HepG2 (cell line): Measurements from ENCODE around the gene RER1. TPM values are rescaled to one million over a fixed set of nuclear protein-coding genes. Genes with fewer than 3 reads are reported as not detected.

Source experiments
- ATAC-seq: fragments of 200-7000 bp; cut with Tn5 transposase; 3 replicates; pipeline ENCODE4 v1.9.1; 2020; ENCODE audit warnings: mild to moderate bottlenecking, moderate library complexity
- BruUV-seq: library from RNA; stranded (reverse); fragments of 400-500 nt; replicated peaks from 2 replicates; lab custom pipeline; 2021; lab: Mats Ljungman, UMichigan
- CTCF ChIA-PET: fragments of 300-600 bp; formaldehyde crosslinking; extraction: SDS; loops from one replicate; lab custom pipeline; 2021; ENCODE audit warnings: low total read pairs, inconsistent platforms, low intra/inter-chr PET ratio; lab: Yijun Ruan, JAX
- POLR2A ChIA-PET: fragments of 350-600 bp; sonication (Branson Sonifier 250); formaldehyde crosslinking; loops from one replicate; lab custom pipeline; 2020; ENCODE audit warnings: antibody characterized with exemption, inconsistent platforms; lab: Yijun Ruan, JAX
- DNase-seq: peaks from one replicate; pipeline ENCODE4 v3.0.0-alpha.2; 2015; ENCODE audit warnings: low spot score
- FAIRE-seq: peaks from 3 replicates; lab custom pipeline; 2011; peaks lifted over from hg19 to GRCh38; lab: Jason Lieb, UNC
- H2AFZ ChIP-seq: one replicate; pipeline ENCODE4 v1.6.1; 2011; ENCODE audit warnings: low read length, inconsistent platforms
- H3K27ac ChIP-seq: fragments of 300-600 bp; 3 replicates; pipeline ENCODE4 v1.8.0; 2011; ENCODE audit warnings: mixed run types, mild to moderate bottlenecking, mixed read lengths, low read length, inconsistent platforms; ENCODE audit not compliant: insufficient read depth; ENCODE audit errors: extremely low read length
- H3K27me3 ChIP-seq, 2 experiments: fragments of 200-600 bp in 1 of 2; 2 replicates in 1 of 2; 3 replicates in 1 of 2; pipeline versions ENCODE4 v1.6.0 to v1.8.0; 2011; ENCODE audit warnings: low read length in 2 of 2, mild to moderate bottlenecking in 2 of 2, moderate library complexity in 2 of 2, inconsistent platforms in 1 of 2; ENCODE audit not compliant: insufficient read depth in 2 of 2, control insufficient read depth in 1 of 2
- H3K36me3 ChIP-seq, 2 experiments: fragments of 200-600 bp in 1 of 2; replicated peaks in 1 of 2; 2 replicates in 1 of 2; 3 replicates in 1 of 2; pipeline versions ENCODE4 v1.5.1 to v1.8.0; 2011; ENCODE audit warnings: low read length in 2 of 2, inconsistent platforms in 1 of 2; ENCODE audit not compliant: insufficient read depth in 2 of 2, control insufficient read depth in 1 of 2
- H3K4me1 ChIP-seq: 2 replicates; pipeline ENCODE4 v1.5.1; 2012; ENCODE audit warnings: low read length, inconsistent platforms; ENCODE audit not compliant: insufficient read depth
- H3K4me2 ChIP-seq: 2 replicates; pipeline ENCODE4 v1.6.0; 2011; ENCODE audit warnings: low read depth, low read length, inconsistent platforms
- H3K4me3 ChIP-seq, 3 experiments: fragments of 200-600 bp in 1 of 3; sonication (generic), shearing (Covaris generic) in 1 of 3; replicated peaks in 1 of 3; 2 replicates each; pipeline ENCODE4 v1.5.1; 2011 to 2016; ENCODE audit warnings: low read length in 3 of 3, inconsistent platforms in 2 of 3, low read depth in 2 of 3, mild to moderate bottlenecking in 2 of 3, control low read depth in 1 of 3, mixed read lengths in 1 of 3; ENCODE audit not compliant: insufficient read depth in 1 of 3
- H3K79me2 ChIP-seq: one replicate; pipeline ENCODE4 v1.6.1; 2011; ENCODE audit warnings: low read length, inconsistent platforms; ENCODE audit not compliant: insufficient read depth
- H3K9ac ChIP-seq: 2 replicates; pipeline ENCODE4 v1.6.0; 2011; ENCODE audit warnings: mild to moderate bottlenecking, low read depth, low read length, inconsistent platforms; ENCODE audit not compliant: insufficient read depth
- H3K9me3 ChIP-seq: 2 replicates; pipeline ENCODE4 v1.5.1; 2012; ENCODE audit warnings: mild to moderate bottlenecking, low read length
- H4K20me1 ChIP-seq: 2 replicates; pipeline ENCODE4 v1.6.0; 2011; ENCODE audit warnings: inconsistent platforms, mild to moderate bottlenecking, low read length, moderate library complexity; ENCODE audit not compliant: insufficient read depth
- ETV5 ChIP-seq: IDR thresholded peaks from 2 replicates; pipeline ENCODE4 v1.6.1; 2018; ENCODE audit warnings: missing biosample characterization, missing genetic modification reagents, inconsistent platforms, borderline replicate concordance
- FOSL2 ChIP-seq: sonication (generic); formaldehyde crosslinking; IDR thresholded peaks from 2 replicates; pipeline ENCODE4 v1.4.0; 2020; ENCODE audit warnings: missing genetic modification reagents
- MAFG ChIP-seq: sonication (generic); formaldehyde crosslinking; IDR thresholded peaks from 2 replicates; pipeline ENCODE4 v1.5.1; 2020; ENCODE audit warnings: mild to moderate bottlenecking, missing genetic modification reagents
- SAP130 ChIP-seq: IDR thresholded peaks from 2 replicates; pipeline ENCODE4 v1.6.1; 2016; ENCODE audit warnings: low read depth
- WGBS: methylation state at CpG from one replicate; pipeline ENCODE4 v1.1.6; 2017; ENCODE audit warnings: low lambda C conversion rate; 5-methylcytosine and 5-hydroxymethylcytosine counted together
- in situ Hi-C: cut with HindIII; loops from 2 replicates; pipeline ENCODE4 v1.10.0; 2017; ENCODE audit warnings: low pct_unique_long_range_greater_than_20kb; ENCODE audit not compliant: extremely low pct_ligation_motif_present
- intact Hi-C: fragments of 100-400 bp; cut with micrococcal nuclease; formaldehyde crosslinking; loops from one replicate; pipeline ENCODE4 v1.10.0; 2022; ENCODE audit not compliant: unreplicated experiment
- polyA plus RNA-seq, 8 experiments: library from polyadenylated mRNA; depleted of rRNA in 3 of 8; stranded (reverse) in 7 of 8; unstranded in 1 of 8; fragments of >200 nt; fragmentation: Illumina TruSeq in 4 of 8; extraction: Trizol in 4 of 8; gene quantifications; 2 replicates each; pipeline versions ENCODE4 v1.2.1 to v1.2.3, GENCODE V29; 2011 to 2016; ENCODE audit warnings: low read depth in 4 of 8, missing spikeins in 1 of 8, mixed read lengths in 1 of 8; ENCODE audit not compliant: insufficient read depth in 1 of 8
- total RNA-seq, 5 experiments: library from RNA; depleted of rRNA; stranded (reverse); fragments of >200 nt; fragmentation: Illumina TruSeq; extraction: Trizol; gene quantifications; 2 replicates each; pipeline ENCODE4 v1.2.3, GENCODE V29; 2016; ENCODE audit warnings: low read depth in 1 of 5
- TF ChIP-seq, protein P1 (sequence below): sonication (generic); formaldehyde crosslinking; IDR thresholded peaks from 2 replicates; pipeline ENCODE4 v1.4.0; 2020; ENCODE audit warnings: missing genetic modification reagents
- TF ChIP-seq, protein P2 (sequence below): IDR thresholded peaks from 2 replicates; pipeline ENCODE4 v1.4.0; 2020; ENCODE audit warnings: mild to moderate bottlenecking, missing genetic modification reagents

The RER1 gene
- total and polyA plus RNA-seq, 2 of the 13 experiments (the other 11 are each of a cell fraction or from before 2014, with no cell fraction given) = 128 to 164 TPM

DNA sequence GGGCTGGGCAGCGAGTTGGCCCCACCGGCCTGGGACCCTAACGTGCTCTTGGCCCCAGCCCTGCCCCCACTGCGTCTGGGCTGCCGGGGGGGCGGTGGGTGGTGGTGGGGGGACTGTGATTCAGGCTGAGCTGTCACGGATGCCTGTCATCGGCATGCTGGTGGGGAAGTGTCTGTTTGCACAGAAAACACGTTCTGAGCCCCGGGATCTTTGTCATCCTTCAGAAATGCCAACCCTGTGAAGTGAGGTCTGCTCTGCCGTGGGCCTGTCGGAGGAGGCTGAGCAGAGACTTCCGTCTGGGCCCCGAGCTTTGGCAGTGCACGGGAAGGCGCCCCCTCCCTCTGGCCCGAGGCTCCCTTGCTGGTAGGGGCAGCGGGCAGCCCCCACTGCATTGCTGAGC lies 60.1 kb downstream of the RER1 start:
- Histone ChIP-seq H3K9me3 (no peaks in the 10 kb centered on the region), H3K4me3 (no peak overlapping the region; a peak in 1 of 6 replicates), H3K36me3 (no peaks in the 10 kb centered on the region), H3K4me2 (no peak overlapping the region), H4K20me1 (no peaks in the 10 kb centered on the region), H3K9ac (no peak overlapping the region), H3K27me3 (peaks cover 21 to 76% of the 10 kb centered on the region in 2 experiments; a peak in 4 of 5 replicates), H3K4me1 (no peaks in the 10 kb centered on the region; the same call in 1 of the 2 replicates), H3K79me2 (no peaks in the 10 kb centered on the region), H3K27ac (no peak overlapping the region), H2AFZ (no peak overlapping the region)
- ATAC-seq (peak; percentile 6; the same call in 1 of the 3 replicates), FAIRE-seq (no peak), DNase-seq (peak; percentile 42)
- intact Hi-C loops = no loop called here
- 0% methylated on average over 1 of the region's 18 CpGs for WGBS
- ChIA-PET CTCF (no interaction called here), POLR2A (interaction anchor here (0.7 kb wide), 1 partner anchor 39 kb away, joined by 3 read pairs; no protein-coding TSS in a partner anchor)
- in situ Hi-C loops = no loop called here
- TF ChIP-seq, protein P1, sequence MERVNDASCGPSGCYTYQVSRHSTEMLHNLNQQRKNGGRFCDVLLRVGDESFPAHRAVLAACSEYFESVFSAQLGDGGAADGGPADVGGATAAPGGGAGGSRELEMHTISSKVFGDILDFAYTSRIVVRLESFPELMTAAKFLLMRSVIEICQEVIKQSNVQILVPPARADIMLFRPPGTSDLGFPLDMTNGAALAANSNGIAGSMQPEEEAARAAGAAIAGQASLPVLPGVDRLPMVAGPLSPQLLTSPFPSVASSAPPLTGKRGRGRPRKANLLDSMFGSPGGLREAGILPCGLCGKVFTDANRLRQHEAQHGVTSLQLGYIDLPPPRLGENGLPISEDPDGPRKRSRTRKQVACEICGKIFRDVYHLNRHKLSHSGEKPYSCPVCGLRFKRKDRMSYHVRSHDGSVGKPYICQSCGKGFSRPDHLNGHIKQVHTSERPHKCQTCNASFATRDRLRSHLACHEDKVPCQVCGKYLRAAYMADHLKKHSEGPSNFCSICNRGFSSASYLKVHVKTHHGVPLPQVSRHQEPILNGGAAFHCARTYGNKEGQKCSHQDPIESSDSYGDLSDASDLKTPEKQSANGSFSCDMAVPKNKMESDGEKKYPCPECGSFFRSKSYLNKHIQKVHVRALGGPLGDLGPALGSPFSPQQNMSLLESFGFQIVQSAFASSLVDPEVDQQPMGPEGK (CRISPR knock-in tag) = peak; percentile 44; the same call in 1 of the 2 replicates
- TF ChIP-seq MAFG (CRISPR knock-in tag) = no peak
- TF ChIP-seq, protein P2, sequence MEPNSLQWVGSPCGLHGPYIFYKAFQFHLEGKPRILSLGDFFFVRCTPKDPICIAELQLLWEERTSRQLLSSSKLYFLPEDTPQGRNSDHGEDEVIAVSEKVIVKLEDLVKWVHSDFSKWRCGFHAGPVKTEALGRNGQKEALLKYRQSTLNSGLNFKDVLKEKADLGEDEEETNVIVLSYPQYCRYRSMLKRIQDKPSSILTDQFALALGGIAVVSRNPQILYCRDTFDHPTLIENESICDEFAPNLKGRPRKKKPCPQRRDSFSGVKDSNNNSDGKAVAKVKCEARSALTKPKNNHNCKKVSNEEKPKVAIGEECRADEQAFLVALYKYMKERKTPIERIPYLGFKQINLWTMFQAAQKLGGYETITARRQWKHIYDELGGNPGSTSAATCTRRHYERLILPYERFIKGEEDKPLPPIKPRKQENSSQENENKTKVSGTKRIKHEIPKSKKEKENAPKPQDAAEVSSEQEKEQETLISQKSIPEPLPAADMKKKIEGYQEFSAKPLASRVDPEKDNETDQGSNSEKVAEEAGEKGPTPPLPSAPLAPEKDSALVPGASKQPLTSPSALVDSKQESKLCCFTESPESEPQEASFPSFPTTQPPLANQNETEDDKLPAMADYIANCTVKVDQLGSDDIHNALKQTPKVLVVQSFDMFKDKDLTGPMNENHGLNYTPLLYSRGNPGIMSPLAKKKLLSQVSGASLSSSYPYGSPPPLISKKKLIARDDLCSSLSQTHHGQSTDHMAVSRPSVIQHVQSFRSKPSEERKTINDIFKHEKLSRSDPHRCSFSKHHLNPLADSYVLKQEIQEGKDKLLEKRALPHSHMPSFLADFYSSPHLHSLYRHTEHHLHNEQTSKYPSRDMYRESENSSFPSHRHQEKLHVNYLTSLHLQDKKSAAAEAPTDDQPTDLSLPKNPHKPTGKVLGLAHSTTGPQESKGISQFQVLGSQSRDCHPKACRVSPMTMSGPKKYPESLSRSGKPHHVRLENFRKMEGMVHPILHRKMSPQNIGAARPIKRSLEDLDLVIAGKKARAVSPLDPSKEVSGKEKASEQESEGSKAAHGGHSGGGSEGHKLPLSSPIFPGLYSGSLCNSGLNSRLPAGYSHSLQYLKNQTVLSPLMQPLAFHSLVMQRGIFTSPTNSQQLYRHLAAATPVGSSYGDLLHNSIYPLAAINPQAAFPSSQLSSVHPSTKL = no peak
- 0 out of 2 replicates have a peak, but pooled peaks have one; percentile 19 for TF ChIP-seq SAP130 (CRISPR knock-in tag)
- peak; percentile 40; the same call in 1 of the 2 replicates for TF ChIP-seq ETV5 (CRISPR knock-in tag)
- peak; percentile 65 for TF ChIP-seq FOSL2 (CRISPR knock-in tag)
- no TSS peak for BruUV-seq
